ENCODE measurements around the gene CCND3. TPM values are rescaled to one million over a fixed set of nuclear protein-coding genes. Genes with fewer than 3 reads are reported as not detected.

Gene CCND3
- total and polyA plus RNA-seq, 2 experiments from 2014 or later: 19.7 to 30.9 TPM

GRCh38 chr6:41934278-41935192 is 7.1 kb downstream of the CCND3 start:
- H3F3A ChIP-seq (replicated peaks; ENCODE audit: low read depth): peaks cover 39% of the 10 kb centered on the region
- no peak overlapping the region for H2AFZ ChIP-seq
- ATAC-seq (no peak), DNase-seq (ENCODE audit: low spot score) (no peak)
- no peaks in the 10 kb centered on the region for H3K27me3 ChIP-seq (ENCODE audit: insufficient read depth)
- peaks cover 21% of the 10 kb centered on the region for H3K4me1 ChIP-seq (ENCODE audit: insufficient read depth)
- H4K20me1 ChIP-seq (replicated peaks; ENCODE audit: insufficient read depth): peaks cover 29% of the 10 kb centered on the region
- no peak overlapping the region for H3K4me3 ChIP-seq
- H3K9me3 Mint-ChIP-seq: no peaks in the 10 kb centered on the region
- H3K27me3 Mint-ChIP-seq (ENCODE audit: insufficient read depth, low read depth, poor library complexity): peaks cover 9% of the 10 kb centered on the region
- no peak overlapping the region for H3K27ac Mint-ChIP-seq
- H3K4me1 Mint-ChIP-seq: peaks cover 24% of the 10 kb centered on the region
- peak overlapping the region; percentile 84; the same call in 1 of the 2 replicates for H3K27ac ChIP-seq (ENCODE audit: low read depth)
- no peak for TF ChIP-seq CREB1 (CRISPR knock-in tag; IDR thresholded peaks at IDR 0.05; ENCODE audit: low read depth)
- no peak for TF ChIP-seq REST (IDR thresholded peaks at IDR 0.05; ENCODE audit: unreplicated experiment)
- TF ChIP-seq POLR2AphosphoS5 (IDR thresholded peaks at IDR 0.05; ENCODE audit: low read depth): no peak
- TF ChIP-seq CTCF (conservative IDR thresholded peaks at IDR 0.05; ENCODE audit: low read depth in 2 of 2): no peak
- no peak for TF ChIP-seq NANOG (IDR thresholded peaks at IDR 0.05; ENCODE audit: borderline replicate concordance)
- H3K36me3 Mint-ChIP-seq (ENCODE audit: low read depth): peaks cover 63% of the 10 kb centered on the region
- H3K79me2 ChIP-seq (replicated peaks; ENCODE audit: insufficient read depth): 0 out of 2 replicates have a peak, but pooled peaks cover 6% of the 10 kb centered on the region
- peaks cover 41% of the 10 kb centered on the region for H3K36me3 ChIP-seq (ENCODE audit: insufficient read depth)
- H3K4me2 ChIP-seq: no peak overlapping the region
- no peaks in the 10 kb centered on the region for H3K9me2 ChIP-seq (ENCODE audit: insufficient read depth)
- H3K4me3 Mint-ChIP-seq: no peak overlapping the region

GRCh38 chr6:41932378-41932777 is 9.2 kb downstream of the CCND3 start:
- Histone ChIP-seq H3K4me3 (no peak overlapping the region), H2AFZ (no peak overlapping the region), H3K4me2 (no peak overlapping the region), H3K27ac (ENCODE audit: low read depth) (no peak overlapping the region), H3F3A (replicated peaks; ENCODE audit: low read depth) (peaks cover 39% of the 10 kb centered on the region; the same call in 1 of the 2 replicates), H4K20me1 (replicated peaks; ENCODE audit: insufficient read depth) (peaks cover 49% of the 10 kb centered on the region), H3K27me3 (ENCODE audit: insufficient read depth) (no peaks in the 10 kb centered on the region), H3K9me2 (ENCODE audit: insufficient read depth) (no peaks in the 10 kb centered on the region), H3K4me1 (ENCODE audit: insufficient read depth) (0 out of 2 replicates have a peak, but pooled peaks cover 8% of the 10 kb centered on the region), H3K36me3 (ENCODE audit: insufficient read depth) (peaks cover 61% of the 10 kb centered on the region), H3K79me2 (replicated peaks; ENCODE audit: insufficient read depth) (peaks cover 13% of the 10 kb centered on the region; the same call in 1 of the 2 replicates)
- no peak for DNase-seq (ENCODE audit: low spot score)
- no peak overlapping the region for H3K4me3 Mint-ChIP-seq
- no peak overlapping the region for H3K27ac Mint-ChIP-seq
- H3K9me3 Mint-ChIP-seq: no peaks in the 10 kb centered on the region
- peaks cover 81% of the 10 kb centered on the region for H3K36me3 Mint-ChIP-seq (ENCODE audit: low read depth)
- ATAC-seq: no peak
- peaks cover 9% of the 10 kb centered on the region for H3K27me3 Mint-ChIP-seq (ENCODE audit: insufficient read depth, low read depth, poor library complexity)
- peaks cover 8% of the 10 kb centered on the region; the same call in 2 of the 3 replicates for H3K4me1 Mint-ChIP-seq
- TF ChIP-seq ZNF462 (CRISPR knock-in tag; IDR thresholded peaks at IDR 0.05) (no peak), ZNF114 (CRISPR knock-in tag; IDR thresholded peaks at IDR 0.05) (no peak)
